K562 (cell line): Measurements from ENCODE around the gene MITD1. TPM values are rescaled to one million over a fixed set of nuclear protein-coding genes. Genes with fewer than 3 reads are reported as not detected.

ENCODE experiments used
- JUN ChIP-seq, 2 experiments: sonication (generic) in 1 of 2; formaldehyde crosslinking in 1 of 2; IDR thresholded peaks; 2 replicates each; pipeline versions ENCODE4 v1.6.1 to v1.8.0; 2012 to 2022; ENCODE audit warnings: borderline replicate concordance in 2 of 2, mild to moderate bottlenecking in 2 of 2, improper control_type of control experiment in 1 of 2, low read depth in 1 of 2, low read length in 1 of 2, missing genetic modification reagents in 1 of 2
- L3MBTL2 ChIP-seq: fragments of 450-650 bp; IDR thresholded peaks from 2 replicates; pipeline ENCODE4 v1.6.1; 2016; ENCODE audit warnings: mild to moderate bottlenecking, moderate library complexity
- NCOA2 ChIP-seq, 2 experiments: fragments of 450-650 bp; IDR thresholded peaks; 2 replicates each; pipeline ENCODE4 v1.6.1; 2018; ENCODE audit warnings: mild to moderate bottlenecking in 2 of 2, moderate library complexity in 1 of 2; ENCODE audit not compliant: partially characterized antibody in 2 of 2
- NFXL1 ChIP-seq: fragments of 450-650 bp; formaldehyde crosslinking; IDR thresholded peaks from 2 replicates; pipeline ENCODE4 v1.4.0; 2021; ENCODE audit warnings: mild to moderate bottlenecking
- polyA plus RNA-seq, 8 experiments: library from polyadenylated mRNA; depleted of rRNA in 4 of 8; stranded (reverse) in 5 of 8; unstranded in 3 of 8; fragments of >200 nt; fragmentation: Nextera tagmentation in 2 of 8; fragmentation: Illumina TruSeq in 1 of 8; extraction: Ambion mirVana in 2 of 8; extraction: Trizol in 1 of 8; gene quantifications; 2 replicates each; pipeline versions ENCODE4 v1.2.1 to v1.2.3, GENCODE V29; 2011 to 2014; ENCODE audit warnings: inconsistent platforms in 1 of 8, missing spikeins in 1 of 8
- total RNA-seq, 7 experiments: library from RNA; depleted of rRNA in 6 of 7; stranded (reverse); fragments of >200 nt in 6 of 7; fragmentation: Illumina TruSeq in 2 of 7; extraction: Trizol in 2 of 7; gene quantifications; 2 replicates each; pipeline versions ENCODE4 v1.2.1 to v1.2.3, GENCODE V29; 2011 to 2021; ENCODE audit warnings: low replicate concordance in 1 of 7
- TF ChIP-seq, protein P1 (sequence below): fragments of 450-650 bp; IDR thresholded peaks from 2 replicates; pipeline ENCODE4 v1.6.1; 2016; ENCODE audit warnings: low read depth
- TF ChIP-seq, protein P2 (sequence below), 2 experiments: fragments of 450-650 bp; IDR thresholded peaks; 2 replicates each; pipeline ENCODE4 v1.6.1; 2016; ENCODE audit warnings: mild to moderate bottlenecking in 2 of 2, borderline replicate concordance in 1 of 2, low read depth in 1 of 2, moderate library complexity in 1 of 2
- TF ChIP-seq, protein P3 (sequence below): sonication (generic); formaldehyde crosslinking; IDR thresholded peaks from 2 replicates; pipeline ENCODE4 v1.9.0; 2022; ENCODE audit warnings: mild to moderate bottlenecking, missing genetic modification reagents

Gene MITD1
- total and polyA plus RNA-seq, 9 of the 15 experiments (the other 6 are each of a cell fraction or from before 2014, with no cell fraction given), result 19.6 to 71.8 (median 43.2) TPM

DNA sequence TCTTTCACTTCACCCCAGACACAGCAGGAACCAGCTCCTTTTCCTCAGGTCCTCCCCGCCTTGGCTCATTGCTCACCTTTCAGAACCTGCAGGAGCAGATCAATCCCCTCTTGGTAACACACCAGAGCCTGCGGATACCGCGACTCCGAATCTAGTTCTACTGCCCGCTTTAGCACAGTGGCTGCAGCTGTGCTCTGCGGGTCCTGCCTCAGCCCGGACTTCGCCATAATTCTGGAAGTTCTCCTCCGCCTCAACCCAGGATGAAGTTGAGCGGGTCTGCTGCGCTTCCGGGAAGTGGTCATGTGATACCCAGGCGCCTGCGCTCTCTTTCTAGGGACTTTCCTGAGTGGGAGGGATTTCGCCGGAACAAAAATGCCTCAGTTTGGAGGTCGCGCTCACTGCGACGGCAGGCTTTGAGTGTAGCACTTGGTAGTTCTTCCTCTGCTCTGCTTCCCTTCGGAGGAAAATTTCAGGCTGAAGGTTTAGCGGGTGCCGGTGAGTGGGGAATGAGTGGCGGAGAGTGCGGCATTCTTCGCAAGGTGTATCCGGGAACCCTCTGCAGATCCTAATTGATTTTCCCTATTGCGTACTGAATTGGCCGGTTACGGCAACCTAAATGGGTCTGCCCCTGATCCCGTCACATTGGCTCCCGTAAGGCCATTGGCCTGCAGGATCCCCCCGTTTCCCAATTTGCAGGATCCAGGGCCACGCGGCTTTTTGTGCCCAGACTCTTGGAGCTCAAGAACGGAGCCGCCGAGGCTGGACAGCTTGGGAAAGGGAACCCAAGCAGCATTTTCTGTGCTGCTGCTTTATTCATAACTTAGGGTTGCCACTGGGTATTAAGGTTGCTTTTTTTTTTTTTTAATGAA lies at the start of gene MITD1, which contains the start of gene MRPL30 (continued):
- TF ChIP-seq, protein P1, sequence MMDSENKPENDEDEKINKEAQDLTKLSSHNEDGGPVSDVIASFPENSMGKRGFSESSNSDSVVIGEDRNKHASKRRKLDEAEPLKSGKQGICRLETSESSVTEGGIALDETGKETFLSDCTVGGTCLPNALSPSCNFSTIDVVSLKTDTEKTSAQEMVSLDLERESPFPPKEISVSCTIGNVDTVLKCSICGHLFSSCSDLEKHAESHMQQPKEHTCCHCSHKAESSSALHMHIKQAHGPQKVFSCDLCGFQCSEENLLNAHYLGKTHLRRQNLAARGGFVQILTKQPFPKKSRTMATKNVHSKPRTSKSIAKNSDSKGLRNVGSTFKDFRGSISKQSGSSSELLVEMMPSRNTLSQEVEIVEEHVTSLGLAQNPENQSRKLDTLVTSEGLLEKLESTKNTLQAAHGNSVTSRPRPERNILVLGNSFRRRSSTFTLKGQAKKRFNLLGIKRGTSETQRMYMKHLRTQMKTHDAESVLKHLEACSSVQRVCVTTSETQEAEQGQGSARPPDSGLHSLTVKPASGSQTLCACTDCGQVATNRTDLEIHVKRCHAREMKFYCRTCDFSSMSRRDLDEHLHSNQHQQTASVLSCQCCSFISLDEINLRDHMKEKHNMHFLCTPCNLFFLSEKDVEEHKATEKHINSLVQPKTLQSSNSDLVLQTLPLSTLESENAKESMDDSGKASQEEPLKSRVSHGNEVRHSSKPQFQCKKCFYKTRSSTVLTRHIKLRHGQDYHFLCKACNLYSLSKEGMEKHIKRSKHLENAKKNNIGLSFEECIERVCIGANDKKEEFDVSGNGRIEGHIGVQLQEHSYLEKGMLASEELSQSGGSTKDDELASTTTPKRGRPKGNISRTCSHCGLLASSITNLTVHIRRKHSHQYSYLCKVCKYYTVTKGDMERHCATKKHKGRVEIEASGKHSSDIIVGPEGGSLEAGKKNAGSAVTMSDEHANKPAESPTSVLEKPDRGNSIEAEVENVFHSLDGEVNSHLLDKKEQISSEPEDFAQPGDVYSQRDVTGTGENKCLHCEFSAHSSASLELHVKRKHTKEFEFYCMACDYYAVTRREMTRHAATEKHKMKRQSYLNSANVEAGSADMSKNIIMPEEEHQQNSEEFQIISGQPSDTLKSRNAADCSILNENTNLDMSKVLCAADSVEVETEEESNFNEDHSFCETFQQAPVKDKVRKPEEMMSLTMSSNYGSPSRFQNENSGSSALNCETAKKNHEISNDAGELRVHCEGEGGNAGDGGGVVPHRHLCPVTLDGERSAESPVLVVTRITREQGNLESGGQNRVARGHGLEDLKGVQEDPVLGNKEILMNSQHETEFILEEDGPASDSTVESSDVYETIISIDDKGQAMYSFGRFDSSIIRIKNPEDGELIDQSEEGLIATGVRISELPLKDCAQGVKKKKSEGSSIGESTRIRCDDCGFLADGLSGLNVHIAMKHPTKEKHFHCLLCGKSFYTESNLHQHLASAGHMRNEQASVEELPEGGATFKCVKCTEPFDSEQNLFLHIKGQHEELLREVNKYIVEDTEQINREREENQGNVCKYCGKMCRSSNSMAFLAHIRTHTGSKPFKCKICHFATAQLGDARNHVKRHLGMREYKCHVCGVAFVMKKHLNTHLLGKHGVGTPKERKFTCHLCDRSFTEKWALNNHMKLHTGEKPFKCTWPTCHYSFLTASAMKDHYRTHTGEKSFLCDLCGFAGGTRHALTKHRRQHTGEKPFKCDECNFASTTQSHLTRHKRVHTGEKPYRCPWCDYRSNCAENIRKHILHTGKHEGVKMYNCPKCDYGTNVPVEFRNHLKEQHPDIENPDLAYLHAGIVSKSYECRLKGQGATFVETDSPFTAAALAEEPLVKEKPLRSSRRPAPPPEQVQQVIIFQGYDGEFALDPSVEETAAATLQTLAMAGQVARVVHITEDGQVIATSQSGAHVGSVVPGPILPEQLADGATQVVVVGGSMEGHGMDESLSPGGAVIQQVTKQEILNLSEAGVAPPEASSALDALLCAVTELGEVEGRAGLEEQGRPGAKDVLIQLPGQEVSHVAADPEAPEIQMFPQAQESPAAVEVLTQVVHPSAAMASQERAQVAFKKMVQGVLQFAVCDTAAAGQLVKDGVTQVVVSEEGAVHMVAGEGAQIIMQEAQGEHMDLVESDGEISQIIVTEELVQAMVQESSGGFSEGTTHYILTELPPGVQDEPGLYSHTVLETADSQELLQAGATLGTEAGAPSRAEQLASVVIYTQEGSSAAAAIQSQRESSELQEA, result peak; percentile 71
- TF ChIP-seq, protein P2, sequence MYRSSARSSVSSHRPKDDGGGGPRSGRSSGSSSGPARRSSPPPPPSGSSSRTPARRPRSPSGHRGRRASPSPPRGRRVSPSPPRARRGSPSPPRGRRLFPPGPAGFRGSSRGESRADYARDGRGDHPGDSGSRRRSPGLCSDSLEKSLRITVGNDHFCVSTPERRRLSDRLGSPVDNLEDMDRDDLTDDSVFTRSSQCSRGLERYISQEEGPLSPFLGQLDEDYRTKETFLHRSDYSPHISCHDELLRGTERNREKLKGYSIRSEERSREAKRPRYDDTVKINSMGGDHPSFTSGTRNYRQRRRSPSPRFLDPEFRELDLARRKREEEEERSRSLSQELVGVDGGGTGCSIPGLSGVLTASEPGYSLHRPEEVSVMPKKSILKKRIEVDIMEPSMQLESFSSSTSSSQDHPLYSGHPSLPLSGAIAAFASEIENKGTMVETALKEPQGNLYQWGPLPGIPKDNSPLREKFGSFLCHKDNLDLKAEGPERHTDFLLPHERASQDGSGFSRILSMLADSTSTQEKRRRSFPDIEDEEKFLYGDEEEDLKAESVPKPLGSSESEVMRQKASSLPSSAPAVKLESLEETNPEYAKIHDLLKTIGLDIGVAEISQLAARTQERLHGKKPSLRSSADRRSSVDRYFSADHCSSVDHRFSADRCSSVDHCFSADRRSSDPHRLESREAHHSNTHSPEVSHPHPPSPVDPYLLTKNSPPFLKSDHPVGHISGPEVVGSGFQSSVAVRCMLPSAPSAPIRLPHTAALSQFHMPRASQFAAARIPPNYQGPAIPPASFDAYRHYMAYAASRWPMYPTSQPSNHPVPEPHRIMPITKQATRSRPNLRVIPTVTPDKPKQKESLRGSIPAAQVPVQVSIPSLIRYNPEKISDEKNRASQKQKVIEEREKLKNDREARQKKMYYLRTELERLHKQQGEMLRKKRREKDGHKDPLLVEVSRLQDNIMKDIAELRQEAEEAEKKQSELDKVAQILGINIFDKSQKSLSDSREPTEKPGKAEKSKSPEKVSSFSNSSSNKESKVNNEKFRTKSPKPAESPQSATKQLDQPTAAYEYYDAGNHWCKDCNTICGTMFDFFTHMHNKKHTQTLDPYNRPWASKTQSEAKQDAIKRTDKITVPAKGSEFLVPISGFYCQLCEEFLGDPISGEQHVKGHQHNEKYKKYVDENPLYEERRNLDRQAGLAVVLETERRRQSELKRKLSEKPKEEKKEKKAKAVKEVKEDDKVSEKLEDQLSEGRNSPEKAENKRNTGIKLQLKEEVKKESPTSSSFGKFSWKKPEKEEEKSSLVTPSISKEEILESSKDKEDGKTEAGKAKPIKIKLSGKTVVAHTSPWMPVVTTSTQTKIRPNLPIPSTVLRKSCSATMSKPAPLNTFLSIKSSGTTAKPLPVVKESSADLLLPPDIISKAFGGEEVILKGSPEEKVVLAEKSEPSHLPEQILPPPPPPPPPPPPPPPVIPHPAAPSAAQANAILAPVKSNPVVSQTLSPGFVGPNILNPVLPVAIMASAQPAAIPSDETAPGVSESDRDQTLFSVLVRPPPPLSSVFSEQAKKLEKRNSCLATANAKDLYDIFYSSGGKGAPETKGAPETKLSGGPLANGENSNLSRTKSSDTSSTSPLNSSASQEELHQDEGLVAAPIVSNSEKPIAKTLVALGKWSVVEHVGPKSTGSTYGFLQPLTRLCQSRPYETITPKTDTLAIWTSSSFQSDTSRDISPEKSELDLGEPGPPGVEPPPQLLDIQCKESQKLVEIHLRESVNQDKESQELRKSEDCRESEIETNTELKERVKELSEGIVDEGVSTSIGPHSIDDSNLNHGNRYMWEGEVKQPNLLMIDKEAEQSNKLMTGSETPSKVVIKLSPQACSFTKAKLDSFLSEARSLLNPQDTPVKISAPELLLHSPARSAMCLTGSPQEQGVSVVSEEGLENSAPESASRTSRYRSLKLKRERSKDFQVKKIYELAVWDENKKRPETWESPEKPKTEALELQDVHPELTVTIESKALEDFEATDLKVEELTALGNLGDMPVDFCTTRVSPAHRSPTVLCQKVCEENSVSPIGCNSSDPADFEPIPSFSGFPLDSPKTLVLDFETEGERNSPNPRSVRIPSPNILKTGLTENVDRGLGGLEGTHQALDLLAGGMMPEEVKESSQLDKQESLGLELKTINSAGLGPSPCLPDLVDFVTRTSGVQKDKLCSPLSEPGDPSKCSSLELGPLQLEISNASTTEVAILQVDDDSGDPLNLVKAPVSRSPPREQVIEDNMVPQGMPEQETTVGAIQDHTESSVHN (IDR thresholded peaks at IDR 0.05; ENCODE audit: borderline replicate concordance in 1 of 2, low read depth in 1 of 2), result no peak
- TF ChIP-seq L3MBTL2 (peak; percentile 72), JUN (IDR thresholded peaks at IDR 0.05; ENCODE audit: borderline replicate concordance, low read depth, low read length) (0 out of 2 replicates have a peak, but pooled peaks have one; percentile 5), JUN (CRISPR knock-in tag; IDR thresholded peaks at IDR 0.05; ENCODE audit: borderline replicate concordance) (no peak), NFXL1 (no peak), NCOA2 (IDR thresholded peaks at IDR 0.05; ENCODE audit: partially characterized antibody in 2 of 2) (no peak)
- TF ChIP-seq, protein P3, sequence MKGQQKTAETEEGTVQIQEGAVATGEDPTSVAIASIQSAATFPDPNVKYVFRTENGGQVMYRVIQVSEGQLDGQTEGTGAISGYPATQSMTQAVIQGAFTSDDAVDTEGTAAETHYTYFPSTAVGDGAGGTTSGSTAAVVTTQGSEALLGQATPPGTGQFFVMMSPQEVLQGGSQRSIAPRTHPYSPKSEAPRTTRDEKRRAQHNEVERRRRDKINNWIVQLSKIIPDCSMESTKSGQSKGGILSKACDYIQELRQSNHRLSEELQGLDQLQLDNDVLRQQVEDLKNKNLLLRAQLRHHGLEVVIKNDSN (CRISPR knock-in tag), result peak; percentile 94
